Liver (tissue), 3 donors: ENCODE measurements around the gene PCSK1N.

ENCODE experiments used
- EGR1 ChIP-seq, 2 donors: IDR thresholded peaks; 2 replicates each; pipeline ENCODE4 v1.6.1; 2016 to 2018; ENCODE audit warnings: antibody characterized with exemption in 2 of 2, low read depth in 2 of 2
- FOXA1 ChIP-seq: IDR thresholded peaks from 2 replicates; pipeline ENCODE4 v1.6.1; 2016; ENCODE audit warnings: antibody characterized with exemption
- JUND ChIP-seq, 2 donors: IDR thresholded peaks; 2 replicates each; pipeline ENCODE4 v1.6.1; 2016; ENCODE audit warnings: antibody characterized with exemption in 2 of 2
- NR2F2 ChIP-seq: IDR thresholded peaks from 2 replicates; pipeline ENCODE4 v1.6.1; 2016; ENCODE audit warnings: antibody characterized with exemption
- RAD21 ChIP-seq, 2 donors: IDR thresholded peaks; 2 replicates each; pipeline ENCODE4 v1.6.1; 2016; ENCODE audit warnings: antibody characterized with exemption in 2 of 2, mild to moderate bottlenecking in 2 of 2
- SP1 ChIP-seq: IDR thresholded peaks from 2 replicates; pipeline ENCODE4 v1.6.1; 2018; ENCODE audit warnings: antibody characterized with exemption, mild to moderate bottlenecking
- TAF1 ChIP-seq: conservative IDR thresholded peaks from 2 replicates; pipeline ENCODE4 v1.6.1; 2016; ENCODE audit warnings: antibody characterized with exemption, mild to moderate bottlenecking
- YY1 ChIP-seq: IDR thresholded peaks from 2 replicates; pipeline ENCODE4 v1.6.1; 2016; ENCODE audit warnings: antibody characterized with exemption, mild to moderate bottlenecking
- TF ChIP-seq, protein P1 (sequence below): fragments of 150-350 bp; IDR thresholded peaks from 2 replicates; pipeline ENCODE4 v1.5.1; 2017; ENCODE audit warnings: improper control_type of control experiment, low read depth, low read length; ENCODE audit not compliant: missing input control
- TF ChIP-seq, protein P2 (sequence below): IDR thresholded peaks from 2 replicates; pipeline ENCODE4 v1.6.1; 2016; ENCODE audit warnings: antibody characterized with exemption
- TF ChIP-seq, protein P3 (sequence below): IDR thresholded peaks from 2 replicates; pipeline ENCODE4 v1.6.1; 2016; ENCODE audit warnings: antibody characterized with exemption
- TF ChIP-seq, protein P4 (sequence below): IDR thresholded peaks from 2 replicates; pipeline ENCODE4 v1.6.1; 2016; ENCODE audit warnings: antibody characterized with exemption
- TF ChIP-seq, protein P5 (sequence below): IDR thresholded peaks from 2 replicates; pipeline ENCODE4 v1.6.1; 2016; ENCODE audit warnings: antibody characterized with exemption, mild to moderate bottlenecking
- donor health status: healthy.
- donor health status: healthy.

DNA sequence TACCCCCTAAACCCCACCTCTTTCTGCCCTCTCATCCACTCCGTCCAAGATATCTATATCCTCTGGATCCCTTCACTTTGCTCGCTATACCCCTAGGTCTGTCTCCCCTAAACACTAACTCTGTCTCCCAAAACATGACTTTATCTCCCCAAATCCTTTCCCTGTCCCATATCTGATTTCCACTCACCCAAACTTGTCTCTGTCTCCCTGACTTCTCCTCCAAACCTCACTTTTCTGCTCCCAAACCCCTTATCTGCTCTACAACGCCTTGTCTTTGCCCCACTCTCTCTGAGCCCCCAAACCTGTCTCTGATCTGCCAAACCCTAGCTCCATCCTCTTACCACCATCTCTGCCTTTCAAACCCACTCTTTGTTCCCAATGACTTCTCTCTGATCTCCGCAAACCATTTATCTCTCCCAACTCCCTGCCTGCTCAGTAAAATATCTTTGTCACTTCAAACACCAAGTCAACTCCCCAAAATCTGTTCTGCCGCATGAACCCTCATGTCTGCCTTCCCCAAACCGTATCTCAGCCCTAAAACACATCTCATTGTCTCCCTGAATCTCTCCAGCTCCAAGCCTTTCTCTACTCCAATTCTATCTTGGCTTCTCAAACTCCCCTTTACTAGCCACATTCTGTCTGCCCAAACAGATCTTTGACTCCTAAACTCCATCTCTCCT is 48.4 kb downstream of the PCSK1N start:
- TF ChIP-seq, protein P1, sequence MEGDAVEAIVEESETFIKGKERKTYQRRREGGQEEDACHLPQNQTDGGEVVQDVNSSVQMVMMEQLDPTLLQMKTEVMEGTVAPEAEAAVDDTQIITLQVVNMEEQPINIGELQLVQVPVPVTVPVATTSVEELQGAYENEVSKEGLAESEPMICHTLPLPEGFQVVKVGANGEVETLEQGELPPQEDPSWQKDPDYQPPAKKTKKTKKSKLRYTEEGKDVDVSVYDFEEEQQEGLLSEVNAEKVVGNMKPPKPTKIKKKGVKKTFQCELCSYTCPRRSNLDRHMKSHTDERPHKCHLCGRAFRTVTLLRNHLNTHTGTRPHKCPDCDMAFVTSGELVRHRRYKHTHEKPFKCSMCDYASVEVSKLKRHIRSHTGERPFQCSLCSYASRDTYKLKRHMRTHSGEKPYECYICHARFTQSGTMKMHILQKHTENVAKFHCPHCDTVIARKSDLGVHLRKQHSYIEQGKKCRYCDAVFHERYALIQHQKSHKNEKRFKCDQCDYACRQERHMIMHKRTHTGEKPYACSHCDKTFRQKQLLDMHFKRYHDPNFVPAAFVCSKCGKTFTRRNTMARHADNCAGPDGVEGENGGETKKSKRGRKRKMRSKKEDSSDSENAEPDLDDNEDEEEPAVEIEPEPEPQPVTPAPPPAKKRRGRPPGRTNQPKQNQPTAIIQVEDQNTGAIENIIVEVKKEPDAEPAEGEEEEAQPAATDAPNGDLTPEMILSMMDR: no peak
- TF ChIP-seq SP1: no peak
- TF ChIP-seq, protein P2, sequence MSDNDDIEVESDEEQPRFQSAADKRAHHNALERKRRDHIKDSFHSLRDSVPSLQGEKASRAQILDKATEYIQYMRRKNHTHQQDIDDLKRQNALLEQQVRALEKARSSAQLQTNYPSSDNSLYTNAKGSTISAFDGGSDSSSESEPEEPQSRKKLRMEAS: no peak
- no peak for TF ChIP-seq YY1
- no peak for TF ChIP-seq NR2F2
- TF ChIP-seq, protein P3, sequence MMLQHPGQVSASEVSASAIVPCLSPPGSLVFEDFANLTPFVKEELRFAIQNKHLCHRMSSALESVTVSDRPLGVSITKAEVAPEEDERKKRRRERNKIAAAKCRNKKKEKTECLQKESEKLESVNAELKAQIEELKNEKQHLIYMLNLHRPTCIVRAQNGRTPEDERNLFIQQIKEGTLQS: no peak
- TF ChIP-seq FOXA1: no peak
- TF ChIP-seq, protein P4, sequence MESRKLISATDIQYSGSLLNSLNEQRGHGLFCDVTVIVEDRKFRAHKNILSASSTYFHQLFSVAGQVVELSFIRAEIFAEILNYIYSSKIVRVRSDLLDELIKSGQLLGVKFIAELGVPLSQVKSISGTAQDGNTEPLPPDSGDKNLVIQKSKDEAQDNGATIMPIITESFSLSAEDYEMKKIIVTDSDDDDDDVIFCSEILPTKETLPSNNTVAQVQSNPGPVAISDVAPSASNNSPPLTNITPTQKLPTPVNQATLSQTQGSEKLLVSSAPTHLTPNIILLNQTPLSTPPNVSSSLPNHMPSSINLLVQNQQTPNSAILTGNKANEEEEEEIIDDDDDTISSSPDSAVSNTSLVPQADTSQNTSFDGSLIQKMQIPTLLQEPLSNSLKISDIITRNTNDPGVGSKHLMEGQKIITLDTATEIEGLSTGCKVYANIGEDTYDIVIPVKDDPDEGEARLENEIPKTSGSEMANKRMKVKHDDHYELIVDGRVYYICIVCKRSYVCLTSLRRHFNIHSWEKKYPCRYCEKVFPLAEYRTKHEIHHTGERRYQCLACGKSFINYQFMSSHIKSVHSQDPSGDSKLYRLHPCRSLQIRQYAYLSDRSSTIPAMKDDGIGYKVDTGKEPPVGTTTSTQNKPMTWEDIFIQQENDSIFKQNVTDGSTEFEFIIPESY: no peak
- TF ChIP-seq, protein P5, sequence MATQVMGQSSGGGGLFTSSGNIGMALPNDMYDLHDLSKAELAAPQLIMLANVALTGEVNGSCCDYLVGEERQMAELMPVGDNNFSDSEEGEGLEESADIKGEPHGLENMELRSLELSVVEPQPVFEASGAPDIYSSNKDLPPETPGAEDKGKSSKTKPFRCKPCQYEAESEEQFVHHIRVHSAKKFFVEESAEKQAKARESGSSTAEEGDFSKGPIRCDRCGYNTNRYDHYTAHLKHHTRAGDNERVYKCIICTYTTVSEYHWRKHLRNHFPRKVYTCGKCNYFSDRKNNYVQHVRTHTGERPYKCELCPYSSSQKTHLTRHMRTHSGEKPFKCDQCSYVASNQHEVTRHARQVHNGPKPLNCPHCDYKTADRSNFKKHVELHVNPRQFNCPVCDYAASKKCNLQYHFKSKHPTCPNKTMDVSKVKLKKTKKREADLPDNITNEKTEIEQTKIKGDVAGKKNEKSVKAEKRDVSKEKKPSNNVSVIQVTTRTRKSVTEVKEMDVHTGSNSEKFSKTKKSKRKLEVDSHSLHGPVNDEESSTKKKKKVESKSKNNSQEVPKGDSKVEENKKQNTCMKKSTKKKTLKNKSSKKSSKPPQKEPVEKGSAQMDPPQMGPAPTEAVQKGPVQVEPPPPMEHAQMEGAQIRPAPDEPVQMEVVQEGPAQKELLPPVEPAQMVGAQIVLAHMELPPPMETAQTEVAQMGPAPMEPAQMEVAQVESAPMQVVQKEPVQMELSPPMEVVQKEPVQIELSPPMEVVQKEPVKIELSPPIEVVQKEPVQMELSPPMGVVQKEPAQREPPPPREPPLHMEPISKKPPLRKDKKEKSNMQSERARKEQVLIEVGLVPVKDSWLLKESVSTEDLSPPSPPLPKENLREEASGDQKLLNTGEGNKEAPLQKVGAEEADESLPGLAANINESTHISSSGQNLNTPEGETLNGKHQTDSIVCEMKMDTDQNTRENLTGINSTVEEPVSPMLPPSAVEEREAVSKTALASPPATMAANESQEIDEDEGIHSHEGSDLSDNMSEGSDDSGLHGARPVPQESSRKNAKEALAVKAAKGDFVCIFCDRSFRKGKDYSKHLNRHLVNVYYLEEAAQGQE: no peak
- TF ChIP-seq EGR1 (IDR thresholded peaks at IDR 0.05; ENCODE audit: low read depth in 2 of 2): no peak
- no peak for TF ChIP-seq JUND (IDR thresholded peaks at IDR 0.05)
- TF ChIP-seq TAF1: no peak
- no peak for TF ChIP-seq RAD21 (IDR thresholded peaks at IDR 0.05)
